Stimulated activated CD4-positive, alpha-beta T cell treated with anti-CD3 and anti-CD28 coated beads, Interleukin-1b, Interleukin-23, amount 100 ng/mL, for 24 hours (primary cell): ENCODE results near the gene HACL1.

ENCODE experiments used
- DNase-seq, 4 experiments: peaks; one replicate each; pipeline ENCODE4 v3.0.0-alpha.2; 2020; ENCODE audit warnings: low read depth in 4 of 4, low spot score in 1 of 4

HACL1 gene

GRCh38 chr3:15531346-15531745 is 70.0 kb downstream of the HACL1 start:
- DNase-seq = no peak

DNA sequence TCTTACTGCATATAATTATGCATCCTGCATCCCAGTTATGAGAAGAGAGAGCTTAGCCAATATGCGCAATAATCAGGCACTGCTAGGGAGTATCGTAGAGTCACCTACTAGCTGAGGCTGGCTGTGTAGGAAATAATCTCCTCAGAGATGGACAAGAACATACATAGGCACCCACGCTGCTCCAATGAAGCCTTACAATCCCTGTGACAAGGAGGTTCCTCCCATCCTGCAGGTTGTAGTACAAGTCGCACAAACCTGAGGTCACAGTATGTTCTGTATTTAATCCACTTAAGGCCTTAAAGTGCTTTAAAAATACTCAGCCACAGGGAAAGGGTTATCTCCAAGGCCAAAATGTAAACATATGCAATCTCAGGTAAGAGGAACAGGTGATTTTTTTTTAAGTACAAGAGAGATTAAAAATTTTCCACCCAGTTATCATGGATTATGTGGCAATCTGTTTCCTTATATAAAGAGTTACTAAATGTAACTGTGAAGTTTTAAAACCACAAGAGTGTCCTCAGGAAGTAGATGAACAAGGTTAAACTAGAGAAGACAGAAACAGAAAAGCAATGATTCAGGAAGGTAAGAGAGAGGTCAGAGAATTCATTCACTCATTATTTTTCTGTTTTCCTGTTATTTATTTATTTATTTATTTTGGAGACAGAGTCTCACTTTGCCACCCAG is 72.4 kb downstream of the HACL1 start:
- DNase-seq = no peak

GRCh38 chr3:15527031-15527459 is 74.3 kb downstream of the HACL1 start:
- DNase-seq = no peak

GRCh38 chr3:15525790-15526189 is 75.6 kb downstream of the HACL1 start:
- no peak for DNase-seq

GRCh38 chr3:15523660-15524417 is 77.5 kb downstream of the HACL1 start:
- no peak for DNase-seq

GRCh38 chr3:15522016-15522415 is 79.4 kb downstream of the HACL1 start:
- DNase-seq = no peak

- DNase-seq = no peak
Observed at GRCh38 chr3:15521573-15521965, 79.8 kb downstream of the HACL1 start, which contains the start of gene COLQ. Gene COLQ, minus strand, starts transcription at chr3:15521706. Its CDS starts 81 bp downstream, at chr3:15521625.

- no peak for DNase-seq
Observed at GRCh38 chr3:15520804-15521572, 80.4 kb downstream of the HACL1 start.

- DNase-seq = no peak
Observed at GRCh38 chr3:15520185-15520584, 81.2 kb downstream of the HACL1 start.

DNA sequence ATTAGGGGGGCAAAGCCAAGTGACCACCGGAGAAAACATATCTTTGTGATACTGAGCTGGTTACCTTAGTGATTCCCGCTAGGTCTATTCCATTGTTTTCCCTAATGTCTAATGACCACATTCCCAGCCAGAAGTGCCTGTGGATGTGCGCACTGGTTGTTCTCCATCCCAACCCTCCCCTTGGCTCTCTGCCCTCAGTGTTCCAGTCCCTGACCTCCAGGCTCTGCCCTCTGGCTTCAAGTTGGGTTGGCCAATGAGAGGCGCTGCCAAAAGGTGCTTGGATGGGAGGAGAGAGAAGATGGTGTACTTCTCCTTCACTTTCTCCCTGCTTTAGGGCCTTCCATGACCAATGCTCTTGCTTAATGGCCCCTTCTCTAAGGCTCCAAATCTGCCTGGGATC is 82.3 kb downstream of the HACL1 start:
- DNase-seq = no peak

- no peak for DNase-seq
Observed at GRCh38 chr3:15514663-15515340, 86.6 kb downstream of the HACL1 start.

DNA sequence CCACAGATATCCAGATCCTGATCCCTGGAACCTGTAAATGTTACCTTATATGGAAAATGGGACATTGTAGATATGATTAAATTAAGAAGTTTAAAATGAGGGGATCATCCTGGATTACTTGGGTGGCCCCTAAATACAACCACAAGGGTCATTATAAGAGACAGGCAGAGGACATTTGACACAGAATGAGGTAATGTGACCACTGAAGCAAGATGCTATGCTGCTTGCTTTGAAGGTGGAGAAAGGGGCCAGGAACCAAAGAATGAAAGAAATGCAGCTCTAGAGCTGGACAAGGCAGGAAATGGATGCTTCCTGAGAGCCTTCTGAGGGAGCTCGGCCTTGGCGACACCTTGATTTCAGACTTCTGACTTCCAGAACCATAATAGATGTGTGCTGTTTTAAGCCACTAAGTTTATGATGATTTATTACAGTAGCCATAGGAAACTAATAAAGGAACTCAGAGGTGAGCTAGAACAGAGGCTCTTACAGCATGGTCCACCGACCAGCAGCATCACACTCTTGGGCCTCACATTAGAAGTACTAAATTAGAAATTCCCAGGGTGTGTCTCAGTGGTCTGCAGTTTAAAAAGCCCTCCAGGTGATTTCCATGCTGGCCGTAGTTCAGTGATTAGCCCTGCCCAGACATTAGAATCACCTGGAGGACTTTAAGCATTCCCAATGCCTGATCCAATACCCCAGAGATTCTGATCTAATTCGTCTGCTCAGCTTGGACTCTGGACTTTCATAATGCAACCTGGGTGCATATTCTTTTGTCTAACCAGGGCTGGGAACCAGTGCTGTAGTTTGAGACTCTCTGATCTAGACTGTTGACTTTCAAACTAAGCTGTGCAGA is 87.3 kb downstream of the HACL1 start:
- DNase-seq = no peak

DNA sequence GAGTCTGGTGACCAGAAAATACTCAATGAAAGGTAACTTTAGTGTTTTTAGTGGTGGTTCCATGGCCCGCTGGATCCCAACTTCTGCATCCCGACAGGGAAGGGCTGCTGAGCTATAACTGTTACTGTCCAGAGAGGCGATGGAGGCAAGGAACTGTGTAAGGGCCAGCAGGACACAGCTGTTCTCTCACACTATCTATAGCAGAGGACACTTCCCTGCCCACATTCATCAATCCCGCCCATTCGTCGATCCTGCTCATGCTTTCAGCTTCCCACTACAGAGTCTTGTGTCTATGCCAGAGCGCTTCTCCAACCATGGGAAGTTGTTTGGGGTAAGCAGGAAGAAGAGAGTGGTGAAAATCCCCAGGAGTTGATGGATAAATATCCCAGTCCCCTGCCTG is 88.3 kb downstream of the HACL1 start:
- DNase-seq = no peak

GRCh38 chr3:15512166-15512565 is 89.2 kb downstream of the HACL1 start:
- no peak for DNase-seq

GRCh38 chr3:15511156-15511555 is 90.2 kb downstream of the HACL1 start:
- DNase-seq = no peak
